ENCODE measurements around the gene PAOX. TPM values are rescaled to one million over a fixed set of nuclear protein-coding genes. Genes with fewer than 3 reads are reported as not detected.

PAOX gene
- total and polyA plus RNA-seq, 2 of the 4 experiments (the other 2 are of a cell fraction), result 3.8 to 4.5 TPM

- dilution Hi-C loops (cut with HindIII; ENCODE audit: low sequenced_read_pairs, unreplicated experiment) (no loop called here), intact Hi-C loops (cut with micrococcal nuclease) (no loop called here), in situ Hi-C loops (cut with MboI; ENCODE audit: low sequenced_read_pairs) (no loop called here)
- no peak for TF ChIP-seq RCOR1 (IDR thresholded peaks at IDR 0.05; ENCODE audit: insufficient replicate concordance, low read length)
- no peak for TF ChIP-seq NFE2L2 (IDR thresholded peaks at IDR 0.05; ENCODE audit: low read depth, low read length)
- no peak for TF ChIP-seq MAFK (IDR thresholded peaks at IDR 0.05; ENCODE audit: low read depth, low read length)
- TF ChIP-seq SMC3 (IDR thresholded peaks at IDR 0.05; ENCODE audit: low read depth, low read length), result no peak
- Histone ChIP-seq H3K36me3 (ENCODE audit: control insufficient read depth, insufficient read depth, low read length) (peaks cover 5% of the 10 kb centered on the region; the same call in 1 of the 2 replicates), H3K9ac (ENCODE audit: low read depth, low read length) (no peak overlapping the region), H2BK120ac (ENCODE audit: low read depth, low read length) (no peak overlapping the region), H2AK9ac (replicated peaks; ENCODE audit: low read depth, low read length, poor library complexity) (no peak overlapping the region), H2BK5ac (ENCODE audit: low read depth, low read length, poor library complexity, severe bottlenecking) (no peak overlapping the region), H3K4me3 (ENCODE audit: insufficient read depth, low read depth, low read length) (no peak overlapping the region), H3K4me1 (ENCODE audit: control insufficient read depth, insufficient read depth, low read length) (peaks cover 6% of the 10 kb centered on the region; the same call in 1 of the 2 replicates), H3K27ac (ENCODE audit: insufficient read depth, low read length) (no peak overlapping the region), H2AK5ac (ENCODE audit: low read depth, low read length) (no peak overlapping the region), H3K27me3 (ENCODE audit: control insufficient read depth, insufficient read depth, low read length) (no peaks in the 10 kb centered on the region), H3K56ac (ENCODE audit: extremely low read depth, insufficient read depth, low read length) (no peak overlapping the region), H2BK20ac (ENCODE audit: low read depth, low read length) (no peak overlapping the region), H3K9me1 (ENCODE audit: insufficient read depth, low read length) (0 out of 2 replicates have a peak, but pooled peaks cover 5% of the 10 kb centered on the region), H4K20me1 (ENCODE audit: insufficient read depth, low read length) (peaks cover 3% of the 10 kb centered on the region), H4K8ac (ENCODE audit: low read depth in 2 of 2, low read length in 2 of 2) (no peak overlapping the region), H3K4me2 (ENCODE audit: low read depth, low read length) (no peak overlapping the region), H2BK15ac (ENCODE audit: low read depth, low read length) (no peak overlapping the region), H4K91ac (ENCODE audit: insufficient read depth, low read depth, low read length) (no peak overlapping the region), H3K23ac (ENCODE audit: low read depth, low read length) (no peak overlapping the region), H4K5ac (ENCODE audit: low read depth, low read length) (no peak overlapping the region), H3K14ac (replicated peaks; ENCODE audit: low read depth, low read length) (no peak overlapping the region), H3K18ac (ENCODE audit: low read depth, low read length) (no peak overlapping the region), H3K9me3 (ENCODE audit: control insufficient read depth, insufficient read depth, low read length) (no peaks in the 10 kb centered on the region), H3K4ac (ENCODE audit: low read depth, low read length) (no peak overlapping the region), H3K79me1 (ENCODE audit: low read depth in 1 of 2, low read length in 2 of 2) (peaks cover 8 to 13% of the 10 kb centered on the region in 2 experiments; a peak in 2 of 4 replicates), H2AFZ (replicated peaks; ENCODE audit: low read length, poor library complexity) (no peak overlapping the region)
- 90% methylated on average over 8 of the region's 16 CpGs; no CpG with 5 or more reads in 1 of the 2 experiments for WGBS, 2 experiments (ENCODE audit: extremely low coverage in 2 of 2, insufficient read length in 1 of 2)
- CTCF ChIA-PET, result no interaction called here
- BruUV-seq (replicated peaks), result no TSS peak
- no peak for DNase-seq
- POLR2A ChIA-PET (ENCODE audit: unreplicated experiment), result no interaction called here
- no peak for ATAC-seq (ENCODE audit: low read depth)
Observed at GRCh38 chr10:133353202-133353959, 25.7 kb upstream of the PAOX start.
